Neural crest cell (in vitro differentiated cells): ENCODE measurements around the gene FXYD2. TPM values are rescaled to one million over a fixed set of nuclear protein-coding genes. Genes with fewer than 3 reads are reported as not detected.

Experiments used
- DNase-seq: peaks from one replicate; pipeline ENCODE4 v3.0.0; 2021; ENCODE audit warnings: low read depth, mixed read lengths, low spot score
- H3K27ac Mint-ChIP-seq: one replicate; pipeline ENCODE4 v1.8.0; 2021; ENCODE audit warnings: mild to moderate bottlenecking, mixed read lengths; ENCODE audit not compliant: unreplicated experiment
- H3K27me3 Mint-ChIP-seq: 2 replicates; pipeline ENCODE4 v1.8.0; 2021; ENCODE audit warnings: low read depth, mild to moderate bottlenecking, mixed read lengths
- H3K36me3 Mint-ChIP-seq: 2 replicates; pipeline ENCODE4 v1.8.0; 2021; ENCODE audit warnings: low read depth, mild to moderate bottlenecking, mixed read lengths
- H3K4me1 Mint-ChIP-seq: 2 replicates; pipeline ENCODE4 v1.8.0; 2021; ENCODE audit warnings: mixed read lengths
- H3K4me3 Mint-ChIP-seq: one replicate; pipeline ENCODE4 v1.8.0; 2021; ENCODE audit warnings: mild to moderate bottlenecking, mixed read lengths
- H3K9me3 Mint-ChIP-seq: 2 replicates; pipeline ENCODE4 v1.8.0; 2021; ENCODE audit warnings: mixed read lengths
- CTCF ChIP-seq: fragments of 200-600 bp; sonication (generic); conservative IDR thresholded peaks from 2 replicates; pipeline ENCODE4 v1.5.0; 2021; ENCODE audit warnings: antibody characterized with exemption, mild to moderate bottlenecking
- total RNA-seq: library from RNA; stranded (reverse); gene quantifications from 2 replicates; pipeline ENCODE4 v1.2.1, GENCODE V29; 2021

The FXYD2 gene
- total RNA-seq, 1 donor from 2014 or later = 0.26 TPM

- H3K27me3 Mint-ChIP-seq = peaks cover 79% of the 10 kb centered on the region
- no peak overlapping the region for H3K27ac Mint-ChIP-seq
- no peak for TF ChIP-seq CTCF
- no peaks in the 10 kb centered on the region for H3K36me3 Mint-ChIP-seq
- DNase-seq = no peak
- no peaks in the 10 kb centered on the region for H3K4me1 Mint-ChIP-seq
- no peaks in the 10 kb centered on the region for H3K9me3 Mint-ChIP-seq
- no peak overlapping the region for H3K4me3 Mint-ChIP-seq
Observed at GRCh38 chr11:117793583-117793982, 31.0 kb downstream of the FXYD2 start.

- DNase-seq = no peak
- Mint-ChIP-seq H3K36me3 (no peaks in the 10 kb centered on the region), H3K9me3 (no peaks in the 10 kb centered on the region), H3K4me1 (no peaks in the 10 kb centered on the region), H3K27ac (no peak overlapping the region), H3K4me3 (no peak overlapping the region), H3K27me3 (peaks cover 75% of the 10 kb centered on the region)
- no peak for TF ChIP-seq CTCF
Observed at GRCh38 chr11:117792992-117793391, 31.6 kb downstream of the FXYD2 start.

GRCh38 chr11:117792241-117792640 lies 32.3 kb downstream of the FXYD2 start:
- DNase-seq = no peak
- H3K27ac Mint-ChIP-seq = no peak overlapping the region
- H3K9me3 Mint-ChIP-seq = no peaks in the 10 kb centered on the region
- peaks cover 72% of the 10 kb centered on the region for H3K27me3 Mint-ChIP-seq
- H3K4me1 Mint-ChIP-seq = no peaks in the 10 kb centered on the region
- no peaks in the 10 kb centered on the region for H3K36me3 Mint-ChIP-seq
- no peak for TF ChIP-seq CTCF
- no peak overlapping the region for H3K4me3 Mint-ChIP-seq

GRCh38 chr11:117790279-117790678 lies 34.3 kb downstream of the FXYD2 start:
- H3K4me1 Mint-ChIP-seq = no peaks in the 10 kb centered on the region
- no peak overlapping the region for H3K4me3 Mint-ChIP-seq
- H3K27ac Mint-ChIP-seq = no peak overlapping the region
- no peaks in the 10 kb centered on the region for H3K36me3 Mint-ChIP-seq
- H3K27me3 Mint-ChIP-seq = peaks cover 71% of the 10 kb centered on the region
- no peak for DNase-seq
- TF ChIP-seq CTCF = no peak
- no peaks in the 10 kb centered on the region for H3K9me3 Mint-ChIP-seq

- H3K9me3 Mint-ChIP-seq = no peaks in the 10 kb centered on the region
- H3K27me3 Mint-ChIP-seq = peaks cover 70% of the 10 kb centered on the region
Observed at GRCh38 chr11:117789241-117789640, 35.3 kb downstream of the FXYD2 start.

More at GRCh38 chr11:117789241-117789640, 35.3 kb downstream of the FXYD2 start:
- H3K4me3 Mint-ChIP-seq = no peak overlapping the region
- no peaks in the 10 kb centered on the region for H3K4me1 Mint-ChIP-seq
- no peaks in the 10 kb centered on the region for H3K36me3 Mint-ChIP-seq
- DNase-seq = no peak
- no peak for TF ChIP-seq CTCF
- no peak overlapping the region for H3K27ac Mint-ChIP-seq
